ENCODE results near the gene HLA-DRB1. TPM values are rescaled to one million over a fixed set of nuclear protein-coding genes. Genes with fewer than 3 reads are reported as not detected.

HLA-DRB1 gene
- total RNA-seq, 1 experiment from 2014 or later: 1.4 TPM

DNA sequence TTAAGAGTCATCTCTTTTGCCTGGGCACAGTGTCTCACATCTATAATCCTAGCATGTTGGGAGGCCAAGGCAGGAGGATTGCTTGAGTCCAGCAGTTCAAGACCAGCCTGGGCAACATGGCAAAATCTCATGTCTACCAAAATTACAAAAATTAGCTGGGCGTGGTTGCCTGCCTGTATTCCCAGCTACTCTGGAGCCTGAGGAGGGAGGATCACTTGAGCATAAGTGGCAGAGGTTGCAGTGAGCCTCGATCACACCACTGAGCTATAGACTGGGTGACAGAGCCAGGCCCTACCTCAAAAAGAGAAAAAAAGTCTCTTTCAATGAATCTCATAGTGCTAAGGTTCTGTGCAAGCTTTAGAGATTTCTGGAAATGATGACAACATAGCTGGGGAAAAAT is 1.5 kb downstream of the HLA-DRB1 start:
- no peak for DNase-seq (ENCODE audit: low spot score)
- Mint-ChIP-seq H3K9me3 (peaks cover 4% of the 10 kb centered on the region; the same call in 1 of the 2 replicates), H3K27ac (no peak overlapping the region), H3K27me3 (ENCODE audit: low read depth) (peaks cover 32% of the 10 kb centered on the region), H3K36me3 (no peaks in the 10 kb centered on the region), H3K4me1 (0 out of 2 replicates have a peak, but pooled peaks cover 4% of the 10 kb centered on the region), H3K4me3 (no peak overlapping the region)
- TF ChIP-seq ZNF219 (CRISPR knock-in tag; IDR thresholded peaks at IDR 0.05; ENCODE audit: borderline replicate concordance): no peak
- no peak for ATAC-seq
- ChIA-PET POLR2A (no interaction called here), CTCF (no interaction called here)

DNA sequence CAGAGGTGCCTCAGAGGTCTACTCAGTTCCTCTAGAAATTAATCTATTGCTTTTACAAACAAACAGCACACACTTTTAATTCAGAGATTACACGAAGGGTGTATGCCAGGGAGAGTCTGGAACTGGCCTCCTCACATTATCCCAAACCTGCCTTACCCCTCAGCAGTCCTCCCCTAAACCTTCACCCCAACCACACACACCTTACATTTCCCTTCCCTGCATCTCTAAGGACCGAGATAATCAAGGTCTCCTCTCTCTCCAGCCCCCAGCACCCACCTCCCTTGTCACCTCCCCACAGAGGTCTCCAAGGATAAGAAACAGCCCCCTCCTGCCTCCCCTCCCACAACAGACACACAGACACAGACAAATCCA is 6.1 kb downstream of the HLA-DRB1 start:
- Mint-ChIP-seq H3K27me3 (ENCODE audit: low read depth) (peaks cover 28% of the 10 kb centered on the region), H3K4me1 (0 out of 2 replicates have a peak, but pooled peaks cover 4% of the 10 kb centered on the region), H3K27ac (no peak overlapping the region), H3K4me3 (peak overlapping the region; percentile 82), H3K36me3 (no peaks in the 10 kb centered on the region), H3K9me3 (peaks cover 4% of the 10 kb centered on the region; the same call in 1 of the 2 replicates)
- no peak for TF ChIP-seq NR1H2 (CRISPR knock-in tag; IDR thresholded peaks at IDR 0.05)
- no peak for TF ChIP-seq ZNF317 (CRISPR knock-in tag; IDR thresholded peaks at IDR 0.05; ENCODE audit: borderline replicate concordance, low read depth)
- TF ChIP-seq ESRRA (CRISPR knock-in tag; IDR thresholded peaks at IDR 0.05; ENCODE audit: borderline replicate concordance): no peak
- TF ChIP-seq, protein P1, sequence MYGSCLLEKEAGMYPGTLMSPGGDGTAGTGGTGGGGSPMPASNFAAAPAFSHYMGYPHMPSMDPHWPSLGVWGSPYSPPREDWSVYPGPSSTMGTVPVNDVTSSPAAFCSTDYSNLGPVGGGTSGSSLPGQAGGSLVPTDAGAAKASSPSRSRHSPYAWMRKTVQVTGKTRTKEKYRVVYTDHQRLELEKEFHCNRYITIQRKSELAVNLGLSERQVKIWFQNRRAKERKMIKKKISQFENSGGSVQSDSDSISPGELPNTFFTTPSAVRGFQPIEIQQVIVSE (CRISPR knock-in tag; IDR thresholded peaks at IDR 0.05; ENCODE audit: borderline replicate concordance): no peak
- TF ChIP-seq NR3C1 (CRISPR knock-in tag; conservative IDR thresholded peaks at IDR 0.05; ENCODE audit: low read depth): no peak
- ChIA-PET CTCF (interaction anchor here (1.5 to 1.7 kb wide), 2 partner anchors 25 to 62 kb away, joined by 10 to 13 read pairs; no protein-coding TSS in a partner anchor), POLR2A (no interaction called here)
- DNase-seq (ENCODE audit: low spot score): no peak
- no peak; the same call in 1 of the 2 replicates for ATAC-seq

DNA sequence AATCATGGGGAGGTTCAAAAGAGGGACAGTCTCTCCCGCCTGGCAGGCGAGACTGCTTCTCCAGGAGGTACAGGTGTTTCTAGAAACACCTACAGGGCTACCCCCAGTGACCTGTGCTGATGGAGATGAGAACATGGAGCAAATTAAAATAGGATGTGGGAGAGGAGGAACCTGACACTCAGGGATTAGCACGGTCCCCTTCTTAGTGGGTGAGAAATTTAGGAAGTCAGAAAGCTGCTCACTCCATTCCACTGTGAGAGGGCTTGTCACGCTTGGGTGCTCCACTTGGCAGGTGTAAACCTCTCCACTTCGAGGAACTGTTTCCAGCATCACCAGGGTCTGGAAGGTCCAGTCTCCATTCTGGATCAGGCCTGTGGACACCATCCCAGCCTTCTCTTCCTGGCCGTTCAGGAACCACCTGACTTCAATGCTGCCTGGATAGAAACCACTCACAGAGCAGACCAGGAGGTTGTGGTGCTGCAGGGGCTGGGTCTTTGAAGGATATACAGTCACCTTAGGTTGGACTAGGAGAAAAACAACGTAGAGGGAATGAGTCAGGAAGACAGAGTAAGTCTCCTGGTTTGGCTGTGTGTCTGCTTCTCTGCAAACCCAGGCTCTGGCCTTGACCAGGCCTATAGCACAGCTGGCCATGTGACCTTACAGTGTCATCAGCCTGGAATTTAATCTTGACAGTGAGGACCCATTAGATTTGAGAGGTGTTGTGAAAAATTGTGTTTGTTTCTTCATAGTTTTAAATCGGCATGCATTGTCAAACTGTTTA is 8.1 kb downstream of the HLA-DRB1 start:
- Mint-ChIP-seq H3K4me3 (no peak overlapping the region), H3K27me3 (ENCODE audit: low read depth) (peaks cover 22% of the 10 kb centered on the region), H3K27ac (no peak overlapping the region), H3K4me1 (0 out of 2 replicates have a peak, but pooled peaks cover 4% of the 10 kb centered on the region), H3K36me3 (no peaks in the 10 kb centered on the region), H3K9me3 (no peaks in the 10 kb centered on the region)
- CTCF ChIA-PET: no interaction called here
- no peak for DNase-seq (ENCODE audit: low spot score)
- ATAC-seq: no peak
- POLR2A ChIA-PET: no interaction called here
- TF ChIP-seq, protein P2, sequence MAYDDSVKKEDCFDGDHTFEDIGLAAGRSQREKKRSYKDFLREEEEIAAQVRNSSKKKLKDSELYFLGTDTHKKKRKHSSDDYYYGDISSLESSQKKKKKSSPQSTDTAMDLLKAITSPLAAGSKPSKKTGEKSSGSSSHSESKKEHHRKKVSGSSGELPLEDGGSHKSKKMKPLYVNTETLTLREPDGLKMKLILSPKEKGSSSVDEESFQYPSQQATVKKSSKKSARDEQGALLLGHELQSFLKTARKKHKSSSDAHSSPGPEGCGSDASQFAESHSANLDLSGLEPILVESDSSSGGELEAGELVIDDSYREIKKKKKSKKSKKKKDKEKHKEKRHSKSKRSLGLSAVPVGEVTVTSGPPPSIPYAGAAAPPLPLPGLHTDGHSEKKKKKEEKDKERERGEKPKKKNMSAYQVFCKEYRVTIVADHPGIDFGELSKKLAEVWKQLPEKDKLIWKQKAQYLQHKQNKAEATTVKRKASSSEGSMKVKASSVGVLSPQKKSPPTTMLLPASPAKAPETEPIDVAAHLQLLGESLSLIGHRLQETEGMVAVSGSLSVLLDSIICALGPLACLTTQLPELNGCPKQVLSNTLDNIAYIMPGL (CRISPR knock-in tag; IDR thresholded peaks at IDR 0.05): no peak
- no peak for TF ChIP-seq SMAD4 (CRISPR knock-in tag; IDR thresholded peaks at IDR 0.05)
- TF ChIP-seq ZNF232 (CRISPR knock-in tag; IDR thresholded peaks at IDR 0.05): no peak

- no peak for TF ChIP-seq JUN (CRISPR knock-in tag; IDR thresholded peaks at IDR 0.05)
- TF ChIP-seq, protein P3, sequence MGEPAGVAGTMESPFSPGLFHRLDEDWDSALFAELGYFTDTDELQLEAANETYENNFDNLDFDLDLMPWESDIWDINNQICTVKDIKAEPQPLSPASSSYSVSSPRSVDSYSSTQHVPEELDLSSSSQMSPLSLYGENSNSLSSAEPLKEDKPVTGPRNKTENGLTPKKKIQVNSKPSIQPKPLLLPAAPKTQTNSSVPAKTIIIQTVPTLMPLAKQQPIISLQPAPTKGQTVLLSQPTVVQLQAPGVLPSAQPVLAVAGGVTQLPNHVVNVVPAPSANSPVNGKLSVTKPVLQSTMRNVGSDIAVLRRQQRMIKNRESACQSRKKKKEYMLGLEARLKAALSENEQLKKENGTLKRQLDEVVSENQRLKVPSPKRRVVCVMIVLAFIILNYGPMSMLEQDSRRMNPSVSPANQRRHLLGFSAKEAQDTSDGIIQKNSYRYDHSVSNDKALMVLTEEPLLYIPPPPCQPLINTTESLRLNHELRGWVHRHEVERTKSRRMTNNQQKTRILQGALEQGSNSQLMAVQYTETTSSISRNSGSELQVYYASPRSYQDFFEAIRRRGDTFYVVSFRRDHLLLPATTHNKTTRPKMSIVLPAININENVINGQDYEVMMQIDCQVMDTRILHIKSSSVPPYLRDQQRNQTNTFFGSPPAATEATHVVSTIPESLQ (CRISPR knock-in tag; IDR thresholded peaks at IDR 0.05): no peak
- TF ChIP-seq IRF1 (CRISPR knock-in tag; IDR thresholded peaks at IDR 0.05): no peak
- TF ChIP-seq KAT7 (CRISPR knock-in tag; IDR thresholded peaks at IDR 0.05; ENCODE audit: borderline replicate concordance): no peak
- TF ChIP-seq RORB (CRISPR knock-in tag; IDR thresholded peaks at IDR 0.05): no peak
- TF ChIP-seq, protein P4, sequence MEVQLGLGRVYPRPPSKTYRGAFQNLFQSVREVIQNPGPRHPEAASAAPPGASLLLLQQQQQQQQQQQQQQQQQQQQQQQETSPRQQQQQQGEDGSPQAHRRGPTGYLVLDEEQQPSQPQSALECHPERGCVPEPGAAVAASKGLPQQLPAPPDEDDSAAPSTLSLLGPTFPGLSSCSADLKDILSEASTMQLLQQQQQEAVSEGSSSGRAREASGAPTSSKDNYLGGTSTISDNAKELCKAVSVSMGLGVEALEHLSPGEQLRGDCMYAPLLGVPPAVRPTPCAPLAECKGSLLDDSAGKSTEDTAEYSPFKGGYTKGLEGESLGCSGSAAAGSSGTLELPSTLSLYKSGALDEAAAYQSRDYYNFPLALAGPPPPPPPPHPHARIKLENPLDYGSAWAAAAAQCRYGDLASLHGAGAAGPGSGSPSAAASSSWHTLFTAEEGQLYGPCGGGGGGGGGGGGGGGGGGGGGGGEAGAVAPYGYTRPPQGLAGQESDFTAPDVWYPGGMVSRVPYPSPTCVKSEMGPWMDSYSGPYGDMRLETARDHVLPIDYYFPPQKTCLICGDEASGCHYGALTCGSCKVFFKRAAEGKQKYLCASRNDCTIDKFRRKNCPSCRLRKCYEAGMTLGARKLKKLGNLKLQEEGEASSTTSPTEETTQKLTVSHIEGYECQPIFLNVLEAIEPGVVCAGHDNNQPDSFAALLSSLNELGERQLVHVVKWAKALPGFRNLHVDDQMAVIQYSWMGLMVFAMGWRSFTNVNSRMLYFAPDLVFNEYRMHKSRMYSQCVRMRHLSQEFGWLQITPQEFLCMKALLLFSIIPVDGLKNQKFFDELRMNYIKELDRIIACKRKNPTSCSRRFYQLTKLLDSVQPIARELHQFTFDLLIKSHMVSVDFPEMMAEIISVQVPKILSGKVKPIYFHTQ (CRISPR knock-in tag; IDR thresholded peaks at IDR 0.05): no peak
- TF ChIP-seq, protein P5, sequence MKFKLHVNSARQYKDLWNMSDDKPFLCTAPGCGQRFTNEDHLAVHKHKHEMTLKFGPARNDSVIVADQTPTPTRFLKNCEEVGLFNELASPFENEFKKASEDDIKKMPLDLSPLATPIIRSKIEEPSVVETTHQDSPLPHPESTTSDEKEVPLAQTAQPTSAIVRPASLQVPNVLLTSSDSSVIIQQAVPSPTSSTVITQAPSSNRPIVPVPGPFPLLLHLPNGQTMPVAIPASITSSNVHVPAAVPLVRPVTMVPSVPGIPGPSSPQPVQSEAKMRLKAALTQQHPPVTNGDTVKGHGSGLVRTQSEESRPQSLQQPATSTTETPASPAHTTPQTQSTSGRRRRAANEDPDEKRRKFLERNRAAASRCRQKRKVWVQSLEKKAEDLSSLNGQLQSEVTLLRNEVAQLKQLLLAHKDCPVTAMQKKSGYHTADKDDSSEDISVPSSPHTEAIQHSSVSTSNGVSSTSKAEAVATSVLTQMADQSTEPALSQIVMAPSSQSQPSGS (CRISPR knock-in tag; IDR thresholded peaks at IDR 0.05; ENCODE audit: borderline replicate concordance, low read depth): no peak
- POLR2A ChIA-PET: no interaction called here
- Mint-ChIP-seq H3K36me3 (no peaks in the 10 kb centered on the region), H3K27me3 (ENCODE audit: low read depth) (peaks cover 22% of the 10 kb centered on the region), H3K9me3 (no peaks in the 10 kb centered on the region), H3K27ac (no peak overlapping the region), H3K4me1 (0 out of 2 replicates have a peak, but pooled peaks cover 4% of the 10 kb centered on the region), H3K4me3 (no peak overlapping the region)
- CTCF ChIA-PET: no interaction called here
- ATAC-seq (no peak), DNase-seq (ENCODE audit: low spot score) (no peak)
Measured at GRCh38 chr6:32580593-32580992, 9.1 kb downstream of the HLA-DRB1 start.
